OCI-M1 (cell line): ENCODE data around the gene ARRB1.
"Not testable (repeated sequence)": the region's sequence is repeated elsewhere in the genome, so short reads cannot be mapped to it uniquely, and the experiment has no call there.

Experiments used
- DNase-seq: peaks from one replicate; lab custom pipeline; 2025; lab: John Stamatoyannopoulos, UW

The ARRB1 gene

DNA sequence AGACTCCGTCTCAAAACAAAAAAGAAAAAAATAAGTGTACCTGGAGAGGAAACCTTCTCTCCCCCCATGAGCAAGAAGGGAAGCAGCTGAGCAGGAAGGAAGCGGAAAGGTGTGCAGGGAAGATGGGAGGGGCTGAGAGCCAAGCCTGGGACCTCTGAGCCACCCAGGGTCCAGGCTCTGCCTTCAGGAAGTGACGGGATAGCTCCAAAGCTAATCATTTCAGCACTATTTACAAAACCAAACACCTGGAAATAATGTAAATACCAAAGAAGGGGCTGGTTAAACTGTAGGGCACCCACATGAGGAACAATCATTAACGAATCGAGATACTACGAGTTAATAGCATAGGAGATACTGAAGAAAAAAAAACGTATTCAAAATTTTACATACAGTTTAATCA lies 27.9 kb downstream of the ARRB1 start:
- no peak for DNase-seq

DNA sequence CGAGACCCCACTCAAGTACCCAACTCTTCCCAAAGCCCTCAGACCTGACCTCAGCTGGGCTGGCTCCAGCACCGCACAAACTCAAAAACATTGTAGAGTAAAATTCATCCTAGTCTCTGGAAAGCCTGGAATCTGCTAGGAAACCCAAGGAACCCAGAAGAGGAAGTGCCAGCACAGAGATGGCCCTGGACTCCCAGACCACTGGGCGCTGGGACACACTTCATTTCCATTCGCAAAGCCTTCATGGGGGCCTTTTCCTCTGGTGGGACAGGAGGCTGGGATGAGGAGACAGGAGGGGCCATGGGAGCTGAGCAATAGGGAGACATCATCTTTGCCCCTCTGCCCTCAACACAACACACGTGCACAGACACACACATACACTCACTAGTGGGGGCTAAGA lies 30.8 kb downstream of the ARRB1 start:
- no peak for DNase-seq

DNA sequence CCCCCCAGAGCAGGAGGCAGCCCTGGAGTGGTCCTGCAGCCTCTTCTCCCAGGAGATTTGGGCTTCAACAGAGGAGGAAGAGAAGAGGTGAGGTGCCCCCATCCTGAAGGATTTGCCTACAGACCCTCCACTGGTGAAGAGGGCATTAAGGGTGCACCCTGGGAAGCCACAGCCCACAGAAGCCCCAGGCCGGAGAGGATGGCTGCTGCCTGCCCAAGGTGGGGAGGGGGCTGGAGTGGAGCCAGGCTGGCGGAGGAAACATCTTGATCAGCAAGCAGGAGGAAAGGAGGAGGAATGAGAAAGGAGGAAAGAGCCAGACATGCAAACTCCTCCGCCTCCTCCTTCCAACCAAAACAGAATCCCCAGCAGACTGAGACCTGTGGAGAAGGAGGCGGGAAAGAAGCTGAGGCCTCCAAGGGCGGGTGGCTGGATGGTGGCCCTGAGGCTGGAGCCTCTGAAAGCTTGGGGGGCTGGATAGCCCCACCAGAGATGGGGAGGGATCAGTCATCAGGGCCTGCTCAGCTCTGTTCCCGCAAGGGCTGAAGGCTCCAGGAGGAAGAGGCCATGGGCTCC lies 31.3 kb downstream of the ARRB1 start:
- no peak for DNase-seq

DNA sequence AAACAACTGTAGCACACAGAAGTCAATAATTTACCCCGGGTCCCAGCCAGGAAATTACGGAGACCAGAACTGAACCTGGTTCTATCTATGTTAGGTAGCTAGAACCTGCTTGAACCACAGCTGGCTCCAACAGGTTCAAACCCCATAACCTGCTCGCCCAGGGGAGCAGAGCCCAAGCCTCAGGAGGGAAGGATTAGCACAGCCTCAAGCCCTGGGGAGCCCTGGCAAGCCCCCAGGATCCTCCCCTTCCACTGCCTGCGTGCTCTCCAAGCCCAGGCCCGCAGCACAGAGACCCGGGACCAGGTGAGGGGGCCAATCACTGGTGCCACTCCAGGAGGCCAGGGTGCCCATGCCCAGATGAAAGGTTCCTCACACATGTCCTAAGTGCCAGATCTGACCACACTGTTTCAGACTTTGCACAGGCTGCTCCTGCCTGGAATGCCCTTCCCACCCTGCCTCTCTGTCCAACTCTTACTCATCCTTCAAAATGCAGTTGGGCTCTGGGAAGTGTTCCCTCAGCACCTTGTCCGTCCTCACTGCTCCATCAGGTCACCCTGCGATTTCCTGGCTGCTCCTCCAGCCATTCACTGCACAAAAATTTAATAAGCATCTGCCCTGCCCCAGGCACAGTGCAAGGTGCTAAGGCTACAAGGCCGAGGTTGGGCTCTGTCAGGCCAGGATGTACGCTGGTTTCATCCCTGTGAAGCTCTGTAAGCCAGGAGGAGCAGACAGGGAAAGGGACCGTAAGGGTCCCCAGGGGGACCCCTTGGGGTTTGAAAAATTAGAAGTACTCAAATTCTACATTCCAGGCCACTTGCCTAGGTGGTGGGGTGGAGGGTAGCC lies 32.2 kb downstream of the ARRB1 start:
- no peak for DNase-seq

DNA sequence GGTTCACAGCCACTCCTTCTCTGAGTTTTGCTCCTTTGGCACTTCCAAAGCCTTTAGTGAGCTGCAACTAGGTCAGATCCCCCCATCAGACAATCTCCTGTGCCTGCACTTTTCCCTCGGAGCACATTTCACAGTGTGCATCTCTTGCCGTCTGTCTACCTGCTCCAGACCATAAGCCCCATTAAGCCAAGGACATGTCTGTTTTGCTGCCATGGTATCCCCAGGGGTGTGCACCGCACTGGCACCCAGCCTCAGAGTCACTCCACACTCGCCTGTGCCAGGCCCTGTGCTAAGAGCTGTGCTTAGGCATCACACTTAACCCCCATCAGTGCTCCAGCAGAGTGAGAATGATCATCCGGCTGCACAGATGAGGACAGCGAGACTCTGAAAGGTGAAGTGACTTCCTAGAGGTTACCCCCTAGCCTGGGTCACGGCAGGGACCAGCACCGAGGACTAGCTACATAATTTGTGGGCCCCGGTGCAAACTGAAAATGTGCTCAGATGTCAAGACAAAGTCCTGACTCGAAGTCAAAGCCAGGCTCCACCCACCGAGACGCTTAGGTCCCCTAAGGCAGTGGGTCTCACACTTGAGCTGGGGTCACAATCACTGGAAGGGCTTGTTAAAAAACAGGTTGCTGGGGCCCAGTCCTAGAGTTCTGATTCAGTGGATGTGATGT lies 33.9 kb downstream of the ARRB1 start:
- no peak for DNase-seq

DNA sequence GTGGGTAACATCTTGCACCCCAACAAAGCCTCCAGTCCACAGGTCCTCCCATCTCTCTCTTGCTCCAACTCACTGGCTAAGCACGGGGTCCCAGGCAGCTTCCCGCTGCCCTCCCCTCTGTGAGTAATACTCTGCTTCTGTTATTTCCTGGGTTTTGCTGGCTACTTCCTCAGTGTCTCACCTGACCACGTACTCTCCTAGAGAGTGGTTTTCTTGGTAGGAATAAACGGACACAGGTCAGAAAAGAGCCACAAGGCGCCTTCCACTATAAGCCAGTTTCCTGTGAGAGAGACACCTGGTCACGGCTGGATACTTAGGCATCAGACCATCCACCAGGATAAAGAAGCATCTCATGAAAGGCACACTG lies 36.0 kb downstream of the ARRB1 start:
- DNase-seq = no peak

DNA sequence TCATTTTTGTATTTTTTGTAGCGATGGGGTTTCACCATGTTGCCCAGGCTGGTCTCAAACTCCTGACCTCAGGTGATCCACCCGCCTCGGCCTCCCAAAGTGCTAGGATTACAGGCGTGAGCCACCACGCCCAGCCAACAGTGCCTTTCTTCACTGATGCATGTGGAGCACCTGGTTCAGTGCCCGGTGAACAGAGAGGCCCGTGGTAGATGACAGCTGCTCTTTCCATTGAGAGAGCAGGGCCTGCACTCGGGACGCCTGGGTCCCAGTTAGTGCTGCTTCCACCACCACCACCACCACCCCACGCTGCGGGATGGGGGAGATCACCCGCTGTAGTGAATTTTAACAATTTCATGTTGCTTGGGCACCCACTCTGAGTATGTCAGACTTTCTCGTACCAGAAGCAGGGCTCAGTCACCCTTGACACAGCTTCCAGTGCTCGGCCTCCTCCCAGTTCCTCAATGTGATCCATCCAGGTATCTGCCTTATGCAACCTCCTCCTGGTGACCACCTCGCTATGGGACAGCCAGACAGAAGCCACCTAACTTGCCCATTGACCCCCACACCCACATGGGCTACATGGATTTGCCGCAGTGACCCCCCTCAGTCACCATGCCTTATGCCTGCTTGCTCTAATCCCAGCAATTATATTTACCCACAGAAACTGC lies 36.6 kb downstream of the ARRB1 start:
- no peak for DNase-seq

DNA sequence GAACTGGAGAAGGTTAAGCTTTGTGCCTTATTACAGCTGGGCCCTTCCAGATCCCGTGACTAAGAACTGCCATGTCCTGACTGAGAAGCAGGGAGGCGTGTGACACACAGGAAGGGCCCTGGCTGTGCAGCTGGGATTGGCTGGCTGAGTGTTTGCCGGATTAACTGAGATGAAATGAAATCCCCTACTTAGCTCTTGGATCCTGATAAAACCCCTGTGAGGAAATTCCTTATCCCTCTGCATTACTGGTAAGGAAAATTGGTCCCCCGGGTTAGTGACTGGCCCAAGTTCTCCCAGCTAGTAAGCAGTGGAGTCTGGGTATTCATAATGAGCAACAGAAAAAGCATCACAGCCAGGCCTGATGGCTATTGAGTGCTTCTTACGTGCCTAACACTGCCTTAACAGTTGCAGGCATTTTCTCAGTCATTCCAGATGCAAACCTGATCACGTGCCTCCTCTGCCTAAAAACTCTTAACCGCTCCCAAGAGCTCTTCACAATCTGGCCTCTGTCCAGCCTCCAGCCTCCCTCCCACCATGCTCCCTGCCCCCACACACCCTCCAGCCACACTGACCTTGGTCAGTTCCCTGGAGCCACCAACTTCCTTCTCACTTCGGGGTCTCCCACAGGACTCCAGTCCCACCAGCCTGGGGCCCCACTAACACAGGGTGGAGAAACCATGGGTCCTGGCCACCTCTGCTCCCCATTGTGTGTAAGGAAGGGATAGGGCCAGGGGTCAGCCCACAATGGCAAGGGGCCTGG lies 37.8 kb downstream of the ARRB1 start:
- peak; percentile 93 for DNase-seq

DNA sequence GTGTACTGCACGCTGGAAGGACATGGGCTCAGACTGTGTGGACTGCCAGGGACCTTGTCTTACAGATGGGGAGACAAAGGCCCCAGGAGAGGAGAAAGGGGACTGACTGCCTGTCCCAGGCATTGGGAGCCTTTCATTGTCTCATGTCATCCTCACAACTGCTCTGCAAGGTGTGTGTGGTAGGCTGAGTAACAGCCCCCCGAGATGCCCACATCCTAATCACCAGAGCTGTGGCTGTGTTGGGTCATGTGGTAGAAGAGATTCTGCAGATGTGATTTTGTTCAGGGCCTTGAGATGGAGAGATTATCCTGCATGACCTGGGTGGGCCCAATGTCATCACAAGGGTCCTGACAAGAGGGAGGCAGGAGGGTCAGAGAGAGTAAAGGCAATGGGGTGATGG lies 39.1 kb downstream of the ARRB1 start:
- DNase-seq = no peak

DNA sequence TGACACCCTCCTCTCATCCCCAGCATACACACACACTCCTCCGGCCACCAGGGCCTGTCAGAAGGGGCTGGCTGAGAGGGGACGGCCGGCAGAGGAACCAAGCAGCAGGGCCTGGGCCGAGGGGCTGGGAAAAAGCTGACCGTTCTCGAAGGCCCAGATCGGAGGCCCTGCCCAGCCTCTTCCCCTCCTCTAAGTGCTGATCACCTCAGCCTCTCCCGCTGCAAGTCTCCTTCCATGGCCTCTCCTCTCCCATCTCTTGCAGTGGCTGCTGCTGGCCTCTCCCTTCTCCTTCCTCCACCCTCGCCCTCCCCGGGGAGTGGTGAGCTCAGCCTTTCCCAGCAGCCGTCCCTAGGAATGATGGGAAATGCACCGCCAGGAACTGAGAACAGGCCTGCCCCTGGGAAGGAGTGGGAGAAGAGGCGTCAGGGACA lies 39.6 kb downstream of the ARRB1 start:
- no peak for DNase-seq

DNA sequence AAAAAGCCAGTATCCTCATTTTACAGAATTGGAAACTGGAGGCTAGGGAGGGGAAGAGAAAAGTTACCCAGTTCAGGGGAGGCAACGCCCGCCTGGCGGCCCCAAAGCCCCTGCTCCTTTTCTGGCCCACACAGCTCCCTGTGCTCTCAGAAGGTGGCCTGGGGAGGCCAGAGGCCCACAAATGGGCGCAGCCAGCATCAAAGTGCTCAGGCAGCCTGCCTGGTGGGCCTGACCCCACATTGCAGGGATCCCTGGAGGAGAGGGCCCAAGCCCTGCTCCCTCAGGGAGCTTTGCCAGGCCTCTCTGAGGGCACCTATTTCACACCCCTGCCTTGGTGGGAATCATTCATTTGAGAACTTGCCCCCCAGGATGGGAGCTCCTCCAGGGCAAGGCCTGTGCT lies 42.5 kb downstream of the ARRB1 start:
- DNase-seq = no peak

DNA sequence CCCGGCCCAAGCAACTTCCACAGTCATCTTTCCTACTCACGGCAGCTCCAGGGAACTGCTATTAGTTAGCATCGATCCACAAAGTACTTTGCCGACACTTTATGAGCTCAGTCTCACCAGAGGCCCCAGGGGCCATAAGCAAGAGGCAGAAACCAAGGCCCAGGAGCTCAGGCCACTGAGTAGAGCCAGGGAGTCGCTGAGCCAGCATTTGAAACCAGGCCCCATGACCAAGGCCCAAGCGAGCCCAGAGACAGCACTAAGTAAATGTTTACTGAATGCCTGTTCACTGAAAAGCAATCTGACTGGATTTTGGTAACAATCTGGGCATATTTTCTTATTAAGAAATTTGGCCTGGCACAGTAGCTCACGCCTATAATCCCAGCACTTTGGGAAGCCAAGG lies 43.3 kb downstream of the ARRB1 start:
- DNase-seq = no peak

DNA sequence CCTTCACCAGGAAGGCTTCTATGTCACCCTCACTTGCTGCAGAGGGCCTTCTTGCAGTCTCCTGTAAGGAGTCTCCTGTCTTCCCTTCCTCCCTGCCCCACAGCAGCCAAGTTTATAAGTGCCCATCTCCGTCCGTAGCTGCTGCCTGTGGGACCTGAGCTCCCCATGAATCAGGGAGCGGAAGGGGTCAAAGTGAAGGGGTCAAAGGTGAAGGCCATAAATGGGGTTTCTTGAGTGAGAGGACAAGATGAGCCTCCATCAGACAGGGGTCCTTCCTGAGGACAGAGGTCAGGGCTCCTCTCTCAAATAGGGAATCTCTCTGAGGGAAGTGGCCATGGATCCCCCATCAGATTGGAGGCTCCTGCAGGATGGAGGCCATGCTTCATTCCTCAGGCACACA lies 44.4 kb downstream of the ARRB1 start:
- DNase-seq = no peak

DNA sequence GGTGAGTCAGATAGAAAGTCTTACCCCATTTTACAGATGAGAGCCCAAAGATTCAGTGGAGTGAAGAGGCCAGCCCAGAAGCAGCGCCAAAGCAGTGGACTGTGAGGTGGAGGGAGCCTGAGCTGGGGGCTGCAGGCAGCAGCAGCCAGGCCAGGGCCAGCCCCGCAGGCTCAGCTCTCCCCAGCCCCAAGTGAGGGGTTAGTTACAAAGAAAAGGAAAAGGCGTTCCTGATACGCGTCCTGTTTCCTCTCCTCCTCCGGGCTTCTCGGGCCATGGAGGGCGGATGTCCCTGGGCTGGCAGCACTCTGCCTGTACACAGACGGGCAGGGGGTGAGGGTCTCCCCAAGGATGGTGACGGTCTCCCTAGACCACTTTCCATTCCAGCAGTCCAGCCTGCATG lies 44.9 kb downstream of the ARRB1 start:
- DNase-seq = no peak

DNA sequence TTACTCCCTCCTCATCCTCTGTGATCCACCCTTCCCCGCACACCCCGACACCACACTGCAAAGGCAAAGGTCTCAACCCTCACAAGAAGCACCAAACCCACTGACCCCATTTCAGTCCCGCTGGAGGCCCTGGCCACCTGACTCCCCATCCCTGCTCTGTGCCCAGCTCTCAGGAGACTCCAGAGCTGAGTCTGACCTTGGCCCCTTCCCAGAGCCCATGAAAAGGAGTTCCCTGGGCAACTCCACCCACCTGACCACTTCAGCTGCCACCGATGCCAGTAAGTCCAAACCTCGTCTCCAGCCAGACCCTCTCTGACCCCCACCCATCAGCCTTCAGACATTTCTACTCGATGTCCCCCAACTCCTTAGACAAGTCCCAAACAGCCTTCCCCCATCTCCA lies 45.5 kb downstream of the ARRB1 start:
- DNase-seq = no peak

DNA sequence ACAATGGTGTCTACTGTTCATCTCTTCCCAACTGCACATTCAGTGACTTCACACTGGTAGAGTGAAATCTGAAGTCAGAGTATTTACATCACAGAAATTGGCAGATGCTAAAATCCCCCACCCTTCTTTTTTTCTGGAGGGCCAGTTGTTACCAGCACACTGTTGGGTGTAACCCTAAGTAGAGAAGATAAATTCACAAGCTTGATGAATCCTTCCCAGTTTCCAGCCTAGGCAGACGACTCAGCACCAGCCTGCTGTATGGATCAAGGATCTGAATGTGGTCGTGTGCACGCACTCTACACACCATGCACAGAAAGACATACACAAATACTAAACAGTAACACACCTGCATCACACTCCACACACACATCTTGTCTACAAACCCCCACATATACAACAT lies 46.0 kb downstream of the ARRB1 start:
- DNase-seq = no peak

DNA sequence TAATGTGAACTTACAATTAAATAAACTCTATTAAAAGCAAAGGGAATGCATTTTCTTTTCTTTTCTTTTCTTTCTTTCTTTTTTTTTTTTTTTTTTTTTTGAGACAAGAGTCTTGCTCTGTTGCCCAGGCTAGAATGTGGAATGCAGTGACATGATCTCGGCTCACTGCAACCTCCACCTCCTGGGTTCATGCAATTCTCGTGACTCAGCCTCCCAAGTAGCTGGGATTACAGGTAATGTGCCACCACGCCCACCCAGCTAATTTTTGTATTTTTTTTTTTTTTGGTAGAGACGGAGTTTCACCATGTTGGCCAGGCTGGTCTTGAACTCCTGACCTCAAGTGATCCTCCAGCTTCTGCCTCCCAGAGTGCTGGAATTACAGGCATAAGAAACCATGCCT lies 46.5 kb downstream of the ARRB1 start:
- not testable (repeated sequence) for DNase-seq

DNA sequence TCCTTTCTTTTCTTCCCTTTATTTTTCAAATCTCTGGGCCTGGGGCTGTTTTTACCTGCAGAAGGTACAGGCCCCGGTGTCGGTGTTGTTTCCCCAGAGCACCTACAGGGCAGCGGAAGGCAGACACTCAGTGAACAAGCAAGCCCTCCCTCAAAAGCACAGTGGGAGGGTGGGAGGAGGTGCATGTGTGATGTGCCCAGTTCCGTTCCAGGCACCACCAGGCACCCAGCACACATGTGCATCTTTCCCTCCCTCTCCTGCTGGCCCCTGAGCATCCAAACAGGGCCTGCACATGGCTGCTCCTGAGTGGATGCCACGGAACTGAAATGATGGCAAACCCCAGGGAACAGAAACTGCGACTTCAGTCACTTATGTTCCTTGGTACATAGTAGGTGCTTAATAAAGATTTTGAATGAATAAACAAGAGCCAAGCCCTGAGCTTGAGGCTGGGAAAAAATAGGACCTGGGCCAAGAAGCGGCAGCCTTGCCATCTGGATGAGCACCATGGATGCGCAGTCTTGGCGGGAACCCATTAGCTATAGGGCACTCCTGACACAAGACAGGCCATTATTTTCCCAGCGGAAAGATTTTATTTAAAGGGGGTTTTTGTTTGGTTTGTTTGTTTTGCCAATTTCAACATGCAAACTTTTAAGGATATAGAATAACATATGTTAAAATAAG lies 47.8 kb downstream of the ARRB1 start:
- DNase-seq = no peak

DNA sequence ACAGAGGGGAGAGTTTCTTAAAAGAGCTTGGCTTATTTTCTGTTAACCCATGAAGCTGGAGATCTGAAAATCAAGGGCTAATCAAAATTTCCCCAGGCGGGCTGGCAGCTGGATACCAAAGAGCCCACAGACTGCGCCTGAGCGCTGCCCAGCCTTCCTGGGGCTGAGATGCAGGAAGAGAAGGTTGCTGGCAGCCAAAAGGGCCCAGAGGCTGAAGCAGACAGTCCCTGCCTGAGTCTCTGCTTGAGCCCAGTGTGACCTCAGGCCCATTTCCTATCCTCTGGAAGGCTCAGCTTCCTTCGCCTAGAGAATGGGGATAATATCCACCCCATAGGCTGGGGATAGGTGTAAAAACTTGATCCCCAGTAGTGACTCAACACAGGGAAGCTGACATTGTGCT lies 49.1 kb downstream of the ARRB1 start:
- no peak for DNase-seq

DNA sequence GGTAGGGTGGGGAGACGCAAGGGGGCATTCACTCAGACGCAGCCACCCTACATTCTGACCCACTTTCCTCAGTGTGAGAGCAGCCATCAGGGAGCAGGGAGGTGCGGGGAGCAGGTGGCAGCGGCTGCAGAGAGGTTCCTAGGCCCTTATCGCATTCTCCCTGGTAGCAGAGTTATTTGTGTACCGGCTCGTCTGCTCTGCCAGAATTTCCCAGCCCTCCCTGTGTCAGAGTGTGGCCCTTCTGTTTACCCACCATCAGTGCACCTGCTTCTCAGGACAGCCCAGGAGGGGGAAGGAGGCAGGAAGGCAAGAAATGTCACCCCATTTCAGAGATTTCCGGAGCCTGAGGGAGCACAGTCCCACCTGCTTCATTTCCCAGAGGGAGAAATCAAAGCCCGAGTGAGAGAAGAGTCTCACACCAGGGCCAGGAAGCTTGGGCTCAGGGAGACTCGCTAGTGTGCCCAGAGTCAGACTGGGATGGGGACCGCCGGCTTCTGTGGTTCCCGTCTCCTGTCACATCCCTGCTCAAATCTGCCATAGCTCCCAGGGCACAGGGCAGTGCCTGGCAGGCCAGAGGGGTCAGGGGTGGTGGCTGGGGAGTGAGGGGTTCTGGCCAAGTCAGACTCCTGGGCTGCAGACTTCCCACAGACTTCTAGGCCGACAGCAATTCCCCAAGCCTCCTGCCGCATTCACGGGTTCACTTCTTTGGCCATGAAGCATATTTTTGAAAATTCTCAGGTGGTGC lies 49.7 kb downstream of the ARRB1 start:
- no peak for DNase-seq

DNA sequence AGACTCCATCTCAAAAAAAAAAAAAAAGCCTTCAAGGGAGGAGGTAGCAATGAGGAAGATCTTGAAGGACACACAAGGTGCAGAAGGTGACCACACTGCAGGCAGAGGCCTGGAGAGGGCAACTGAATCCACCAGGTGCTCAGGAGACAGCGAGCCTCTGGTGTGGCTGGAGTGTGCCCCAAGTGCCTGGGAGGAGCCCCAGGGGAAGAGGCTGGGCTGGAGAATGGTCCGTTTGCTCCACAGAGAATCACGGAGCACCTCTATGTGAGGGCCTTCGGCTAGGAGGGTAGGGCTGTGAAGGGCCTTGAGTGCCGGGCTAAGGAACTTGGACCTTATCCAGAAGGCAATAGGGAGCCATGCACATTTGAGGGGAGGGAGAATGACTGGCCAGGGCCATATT lies 50.3 kb downstream of the ARRB1 start:
- DNase-seq = no peak
